Pericardium fibroblast (primary cell): ENCODE results near the gene OR51I2. TPM values are rescaled to one million over a fixed set of nuclear protein-coding genes. Genes with fewer than 3 reads are reported as not detected.

Experiments
- total RNA-seq: library from RNA; depleted of rRNA; stranded (reverse); fragments of >200 nt; gene quantifications from 2 replicates; pipeline ENCODE4 v1.2.3, GENCODE V29; 2015

The OR51I2 gene
- not detected in 2 replicates for total RNA-seq

GRCh38 chr11:5449023-5449422 is at the start of gene OR51I2:
Gene OR51I2, plus strand, starts transcription at chr11:5449323. Its CDS starts 4,166 bp downstream, at chr11:5453489.

GRCh38 chr11:5421811-5422210 is 27.3 kb upstream of the OR51I2 start, which contains the start of gene OR51Q1:
Gene OR51Q1, plus strand, starts transcription at chr11:5422111. Its CDS starts 90 bp downstream, at chr11:5422201.

GRCh38 chr11:5441414-5441813 is 7.7 kb upstream of the OR51I2 start, which contains the start of gene OR51I1:
Gene OR51I1, minus strand, starts transcription at chr11:5441514. Its CDS starts 0 bp downstream, at chr11:5441514.

GRCh38 chr11:5488385-5488784 is 39.3 kb downstream of the OR51I2 start, which contains the start of gene OR52D1:
Gene OR52D1, plus strand, starts transcription at chr11:5488685. Its CDS starts 22 bp downstream, at chr11:5488707.

Other genes starting within 250 kb of the OR51I2 start
- gene OR51V1, start 248.6 kb upstream of the OR51I2 start, total RNA-seq = not detected in 2 replicates
- not detected in 2 replicates for gene HBB, start 222.3 kb upstream of the OR51I2 start, total RNA-seq
- gene HBD, start 214.8 kb upstream of the OR51I2 start, total RNA-seq = not detected in 2 replicates
- gene HBG1, start 199.5 kb upstream of the OR51I2 start, total RNA-seq = not detected in 2 replicates
- gene HBG2, start 194.5 kb upstream of the OR51I2 start, total RNA-seq = not detected in 2 replicates
- gene HBE1, start 179.4 kb upstream of the OR51I2 start, total RNA-seq = not detected in 2 replicates
- not detected in 2 replicates for gene OR51B4, start 147.4 kb upstream of the OR51I2 start, total RNA-seq
- not detected in 2 replicates for gene OR51B2, start 125.0 kb upstream of the OR51I2 start, total RNA-seq
- gene OR51B5, start 105.8 kb upstream of the OR51I2 start, total RNA-seq = not detected in 2 replicates
- gene OR51B6, start 97.8 kb upstream of the OR51I2 start, total RNA-seq = not detected in 2 replicates
- not detected in 2 replicates for gene OR51M1, start 65.5 kb upstream of the OR51I2 start, total RNA-seq
- not detected in 2 replicates for gene OR51Q1, start 27.2 kb upstream of the OR51I2 start, total RNA-seq
- not detected in 2 replicates for gene OR51I1, start 7.8 kb upstream of the OR51I2 start, total RNA-seq
- not detected in 2 replicates for gene OR52D1, start 39.4 kb downstream of the OR51I2 start, total RNA-seq
- not detected in 2 replicates for gene UBQLN3, start 60.6 kb downstream of the OR51I2 start, total RNA-seq
- gene UBQLNL, start 67.4 kb downstream of the OR51I2 start, total RNA-seq = not detected in 2 replicates
- gene OR52H1, start 99.2 kb downstream of the OR51I2 start, total RNA-seq = not detected in 2 replicates
- not detected in 2 replicates for gene OR52B6, start 131.6 kb downstream of the OR51I2 start, total RNA-seq
- 4.0 and 9.2 TPM in 2 replicates for gene TRIM6, start 147.3 kb downstream of the OR51I2 start, total RNA-seq
- gene TRIM34, start 175.7 kb downstream of the OR51I2 start, total RNA-seq = 4.6 and 10.2 TPM in 2 replicates
- gene TRIM5, start 235.8 kb downstream of the OR51I2 start, total RNA-seq = 18.2 and 24.1 TPM in 2 replicates
- gene TRIM22, start 240.5 kb downstream of the OR51I2 start, total RNA-seq = 15.5 and 48.8 TPM in 2 replicates